AG04450 (cell line): ENCODE results near the gene MYLK2. TPM values are rescaled to one million over a fixed set of nuclear protein-coding genes. Genes with fewer than 3 reads are reported as not detected.

ENCODE experiments used
- CTCF ChIA-PET: fragments of 300-600, 350-600 bp; formaldehyde crosslinking; extraction: SDS; loops from one replicate; lab custom pipeline; 2022; ENCODE audit warnings: antibody characterized with exemption, inconsistent platforms; lab: Charles Lee
- POLR2A ChIA-PET: fragments of 350-600 bp; formaldehyde crosslinking; extraction: SDS; loops from one replicate; lab custom pipeline; 2021; ENCODE audit warnings: antibody characterized with exemption, inconsistent platforms; lab: Yijun Ruan, JAX
- DNase-seq: peaks from one replicate; pipeline ENCODE4 v3.0.0-alpha.2; 2011; ENCODE audit warnings: low read depth, low spot score
- H3K27ac ChIP-seq: one replicate; pipeline ENCODE4 v1.5.1; 2012; ENCODE audit warnings: low read depth, low read length, control low read depth
- H3K27me3 ChIP-seq: one replicate; pipeline ENCODE4 v1.6.0; 2012; ENCODE audit warnings: low read length; ENCODE audit not compliant: control insufficient read depth, insufficient read depth
- H3K4me3 ChIP-seq: 2 replicates; pipeline ENCODE4 v1.5.1; 2011; ENCODE audit warnings: mild to moderate bottlenecking, low read depth, low read length, control low read depth
- H3K9me3 ChIP-seq: 2 replicates; pipeline ENCODE4 v1.5.1; 2012; ENCODE audit warnings: low read length; ENCODE audit not compliant: control insufficient read depth, insufficient read depth
- polyA plus RNA-seq: library from polyadenylated mRNA; depleted of rRNA; stranded (reverse); fragments of >200 nt; gene quantifications from 2 replicates; pipeline ENCODE4 v1.2.3, GENCODE V29; 2011
- TF ChIP-seq, protein P1 (sequence below): IDR thresholded peaks from 2 replicates; pipeline ENCODE4 v1.5.1; 2011; ENCODE audit warnings: low read depth, low read length, control low read depth, inconsistent platforms

The MYLK2 gene
- polyA plus RNA-seq, 1 experiment, result not detected

DNA sequence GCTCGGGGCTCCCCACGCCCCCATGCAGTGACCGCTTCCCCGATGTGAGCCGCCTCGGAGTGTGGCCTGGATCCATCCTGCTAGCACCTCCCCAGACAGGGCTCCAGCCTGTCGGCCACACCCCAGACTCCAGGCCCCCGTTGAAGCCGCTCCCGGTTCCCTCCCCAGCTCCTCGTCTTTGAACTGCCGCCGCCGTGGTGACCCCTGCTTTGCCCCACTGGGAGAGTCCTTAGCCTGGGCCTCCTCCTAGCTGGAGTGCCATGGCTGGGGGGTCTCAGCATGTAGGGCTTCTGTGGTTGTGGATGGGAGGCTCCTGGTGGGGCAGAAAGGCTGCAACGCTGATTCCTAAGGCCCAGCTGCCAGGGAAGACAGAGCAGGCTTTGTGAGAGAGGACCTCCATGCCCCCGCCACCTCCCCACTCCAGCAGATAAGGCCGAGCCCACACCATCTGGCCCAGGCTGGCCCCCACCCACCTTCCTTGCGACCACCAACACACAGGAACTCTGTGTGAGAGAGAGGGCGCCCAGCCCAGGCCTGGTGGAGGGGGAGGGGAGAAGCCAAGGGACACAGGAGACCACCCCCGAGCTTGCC lies 14.9 kb downstream of the MYLK2 start:
- peaks cover 2% of the 10 kb centered on the region for H3K27me3 ChIP-seq
- DNase-seq, result no peak
- H3K27ac ChIP-seq, result no peak overlapping the region
- POLR2A ChIA-PET, result interaction anchor here (0.6 kb wide), 1 partner anchor 16 kb away, joined by 3 read pairs; no protein-coding TSS in a partner anchor
- CTCF ChIA-PET, result interaction anchor here (0.6 to 4.9 kb wide), 6 partner anchors 11 to 173 kb away, joined by 3 to 21 read pairs (median 4); partner anchors contain the start of gene PDRG1
- TF ChIP-seq, protein P1, sequence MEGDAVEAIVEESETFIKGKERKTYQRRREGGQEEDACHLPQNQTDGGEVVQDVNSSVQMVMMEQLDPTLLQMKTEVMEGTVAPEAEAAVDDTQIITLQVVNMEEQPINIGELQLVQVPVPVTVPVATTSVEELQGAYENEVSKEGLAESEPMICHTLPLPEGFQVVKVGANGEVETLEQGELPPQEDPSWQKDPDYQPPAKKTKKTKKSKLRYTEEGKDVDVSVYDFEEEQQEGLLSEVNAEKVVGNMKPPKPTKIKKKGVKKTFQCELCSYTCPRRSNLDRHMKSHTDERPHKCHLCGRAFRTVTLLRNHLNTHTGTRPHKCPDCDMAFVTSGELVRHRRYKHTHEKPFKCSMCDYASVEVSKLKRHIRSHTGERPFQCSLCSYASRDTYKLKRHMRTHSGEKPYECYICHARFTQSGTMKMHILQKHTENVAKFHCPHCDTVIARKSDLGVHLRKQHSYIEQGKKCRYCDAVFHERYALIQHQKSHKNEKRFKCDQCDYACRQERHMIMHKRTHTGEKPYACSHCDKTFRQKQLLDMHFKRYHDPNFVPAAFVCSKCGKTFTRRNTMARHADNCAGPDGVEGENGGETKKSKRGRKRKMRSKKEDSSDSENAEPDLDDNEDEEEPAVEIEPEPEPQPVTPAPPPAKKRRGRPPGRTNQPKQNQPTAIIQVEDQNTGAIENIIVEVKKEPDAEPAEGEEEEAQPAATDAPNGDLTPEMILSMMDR, result no peak
- H3K4me3 ChIP-seq, result no peak overlapping the region
- H3K9me3 ChIP-seq, result no peaks in the 10 kb centered on the region; the same call in 1 of the 2 replicates

DNA sequence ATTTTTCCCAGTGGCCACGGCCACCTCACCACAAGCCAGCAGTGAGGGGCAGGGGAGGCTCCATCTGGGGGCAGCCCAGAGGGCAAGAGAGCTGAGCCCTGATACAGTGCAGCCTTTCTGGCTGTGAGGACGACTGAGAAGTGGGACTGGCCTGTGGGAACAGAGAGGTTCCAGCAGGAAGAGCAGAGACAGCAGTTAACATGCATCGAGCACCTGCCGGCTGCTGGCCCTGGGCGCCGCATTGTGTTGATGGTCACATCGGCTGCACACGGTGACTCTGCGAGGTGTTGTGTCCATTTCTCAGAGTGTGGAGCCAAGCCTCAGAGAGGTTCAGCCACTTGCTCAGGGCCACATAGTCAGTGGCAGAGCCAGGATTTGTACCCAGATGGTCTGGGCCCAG lies 16.4 kb downstream of the MYLK2 start:
- Histone ChIP-seq H3K4me3 (no peak overlapping the region), H3K9me3 (no peaks in the 10 kb centered on the region; the same call in 1 of the 2 replicates), H3K27me3 (peaks cover 2% of the 10 kb centered on the region), H3K27ac (no peak overlapping the region)
- TF ChIP-seq, protein P1, result no peak
- POLR2A ChIA-PET, result no interaction called here
- no peak for DNase-seq
- CTCF ChIA-PET, result interaction anchor here (1.9 to 4.9 kb wide), 4 partner anchors 11 to 116 kb away, joined by 4 to 25 read pairs (median 22); partner anchors contain the start of gene PDRG1

DNA sequence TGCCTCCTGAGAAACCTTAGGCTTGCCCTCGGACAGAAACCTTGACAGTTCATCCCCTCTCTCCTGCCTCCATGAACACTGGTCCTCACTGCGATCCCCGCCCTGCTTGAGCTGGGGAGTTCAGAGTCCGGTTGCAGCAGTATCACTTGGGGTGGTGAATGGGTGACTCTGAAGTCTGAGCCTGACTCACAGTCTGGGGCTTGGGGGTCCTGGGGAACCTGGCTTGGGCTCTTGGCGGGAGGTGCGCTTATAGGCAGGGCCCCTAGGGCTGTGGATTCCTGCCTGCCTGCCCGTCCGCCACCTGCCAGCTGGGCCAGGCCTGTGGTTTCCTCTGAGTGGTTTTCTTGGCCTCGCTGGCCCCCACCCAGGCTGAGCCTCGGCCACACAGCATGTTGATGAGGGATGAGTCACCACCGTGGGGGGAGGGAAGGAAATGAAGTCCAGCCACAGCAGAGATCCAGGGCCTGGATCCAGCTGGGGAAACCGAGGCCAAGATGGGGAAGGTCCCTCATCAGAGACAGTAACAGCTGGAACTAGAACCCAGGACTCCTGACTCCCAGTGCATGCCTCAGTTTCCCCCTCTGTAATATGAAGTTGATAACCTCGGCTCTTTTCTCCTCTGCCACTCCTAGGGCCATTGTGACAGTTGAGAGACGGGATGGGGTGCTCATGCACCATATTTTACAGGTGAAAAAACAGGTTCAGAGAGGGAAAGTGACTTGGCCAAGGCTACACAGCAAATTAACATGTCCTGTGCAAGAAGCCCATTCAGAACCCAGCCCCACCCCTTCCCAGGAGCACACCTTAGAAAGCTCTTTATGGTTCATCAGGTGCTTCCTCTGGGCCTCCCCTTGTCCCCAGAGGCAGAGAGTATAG lies 17.1 kb downstream of the MYLK2 start:
- DNase-seq, result peak; percentile 74
- Histone ChIP-seq H3K9me3 (no peaks in the 10 kb centered on the region; the same call in 1 of the 2 replicates), H3K27me3 (peaks cover 2% of the 10 kb centered on the region), H3K27ac (peak overlapping the region; percentile 11), H3K4me3 (no peak overlapping the region)
- TF ChIP-seq, protein P1, result no peak
- ChIA-PET POLR2A (no interaction called here), CTCF (interaction anchor here (1.0 to 4.9 kb wide), 4 partner anchors 11 to 116 kb away, joined by 3 to 25 read pairs (median 22); partner anchors contain the start of gene PDRG1)

DNA sequence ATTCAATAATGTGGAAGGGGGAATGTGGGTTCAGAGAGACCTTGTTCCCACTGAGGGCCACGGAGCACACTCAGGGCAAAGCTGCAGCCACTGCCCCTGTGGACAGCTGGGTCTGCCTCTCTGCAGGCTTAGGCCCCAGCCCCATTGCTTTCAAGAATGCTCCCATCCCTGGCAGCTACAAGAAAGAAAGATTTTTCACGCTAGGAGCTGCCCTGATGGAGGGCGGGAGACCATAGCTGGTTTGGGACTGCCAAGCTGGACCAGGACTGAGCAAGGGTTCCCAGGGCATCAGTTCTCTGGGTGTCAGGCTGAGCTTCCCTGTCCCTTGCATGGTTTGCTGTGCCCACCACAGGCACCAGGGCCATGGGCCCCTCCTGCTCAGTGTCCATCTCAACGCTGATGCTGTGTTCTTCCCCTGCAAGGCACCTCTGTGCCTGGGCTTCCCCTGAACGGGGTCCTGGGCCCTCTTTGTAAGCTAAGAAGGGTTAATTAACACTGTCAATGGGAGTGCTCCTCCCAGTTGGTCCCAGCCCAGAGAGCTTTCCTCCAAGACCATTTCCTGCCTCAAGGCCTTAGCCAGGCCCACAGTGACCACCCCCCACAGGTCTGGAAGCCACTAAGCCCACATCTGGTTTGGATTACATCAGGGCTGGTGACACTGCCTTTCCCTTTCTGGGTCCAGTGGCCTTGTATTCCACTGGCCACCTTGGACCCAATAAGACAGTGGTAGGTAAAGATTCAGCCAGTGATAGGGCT lies 17.9 kb downstream of the MYLK2 start:
- no peaks in the 10 kb centered on the region; the same call in 1 of the 2 replicates for H3K9me3 ChIP-seq
- TF ChIP-seq, protein P1, result no peak
- no peaks in the 10 kb centered on the region for H3K27me3 ChIP-seq
- POLR2A ChIA-PET, result no interaction called here
- no peak overlapping the region for H3K4me3 ChIP-seq
- H3K27ac ChIP-seq, result no peak overlapping the region
- DNase-seq, result no peak
- CTCF ChIA-PET, result interaction anchor here (0.9 to 4.9 kb wide), 7 partner anchors 10 to 115 kb away, joined by 3 to 25 read pairs (median 6); partner anchors contain the start of gene PDRG1
